Activated CD4-positive, alpha-beta memory T cell treated with anti-CD3 and anti-CD28 coated beads for 36 hours (primary cell): ENCODE results near the gene ANKS1B. TPM values are rescaled to one million over a fixed set of nuclear protein-coding genes. Genes with fewer than 3 reads are reported as not detected.

Experiments used
- CTCF ChIA-PET: fragments of 350-600 bp; sonication (Branson Sonifier 250); formaldehyde crosslinking; loops from one replicate; lab custom pipeline; 2021; ENCODE audit warnings: antibody characterized with exemption, inconsistent platforms; lab: Charles Lee
- POLR2A ChIA-PET: fragments of 350-600 bp; sonication (Branson Sonifier 250); formaldehyde crosslinking; loops from one replicate; lab custom pipeline; 2021; ENCODE audit warnings: antibody characterized with exemption; lab: Charles Lee
- DNase-seq: peaks from one replicate; pipeline ENCODE4 v3.0.0-alpha.2; 2020
- H3K27ac Mint-ChIP-seq: one replicate; pipeline ENCODE4 v1.8.0; 2021; ENCODE audit warnings: mixed read lengths
- H3K27me3 Mint-ChIP-seq: one replicate; pipeline ENCODE4 v1.8.0; 2021; ENCODE audit warnings: mixed read lengths
- H3K36me3 Mint-ChIP-seq: one replicate; pipeline ENCODE4 v1.8.0; 2021; ENCODE audit warnings: mixed read lengths
- H3K4me1 Mint-ChIP-seq: one replicate; pipeline ENCODE4 v1.8.0; 2021; ENCODE audit warnings: low read depth, mixed read lengths
- H3K4me3 Mint-ChIP-seq: one replicate; pipeline ENCODE4 v1.8.0; 2021; ENCODE audit warnings: mild to moderate bottlenecking, mixed read lengths
- H3K9me3 Mint-ChIP-seq: one replicate; pipeline ENCODE4 v1.8.0; 2021; ENCODE audit warnings: mixed read lengths
- intact Hi-C: fragments of 100-400 bp; cut with micrococcal nuclease; formaldehyde crosslinking; loops from one replicate; pipeline ENCODE4 v1.15.1; 2023
- total RNA-seq, 2 experiments: library from RNA; stranded (reverse); gene quantifications; one replicate each; pipeline ENCODE4 v1.2.3, GENCODE V29; 2021

ANKS1B gene
- total RNA-seq, 2 experiments from 2014 or later, result 0.97 to 1.0 TPM

- no peak overlapping the region for H3K27ac Mint-ChIP-seq
- no peak for DNase-seq
- intact Hi-C loops, result no loop called here
- no peaks in the 10 kb centered on the region for H3K36me3 Mint-ChIP-seq
- H3K27me3 Mint-ChIP-seq, result no peaks in the 10 kb centered on the region
- H3K4me3 Mint-ChIP-seq, result no peak overlapping the region
- POLR2A ChIA-PET, result no interaction called here
- H3K4me1 Mint-ChIP-seq, result no peaks in the 10 kb centered on the region
- CTCF ChIA-PET, result no interaction called here
- H3K9me3 Mint-ChIP-seq, result no peaks in the 10 kb centered on the region
These were observed 782.7 kb downstream of the ANKS1B start for GRCh38 chr12:99201906-99202645.

GRCh38 chr12:99200711-99201384 lies 783.9 kb downstream of the ANKS1B start:
- no peaks in the 10 kb centered on the region for H3K36me3 Mint-ChIP-seq
- intact Hi-C loops, result no loop called here
- H3K27ac Mint-ChIP-seq, result no peak overlapping the region
- ChIA-PET CTCF (no interaction called here), POLR2A (no interaction called here)
- no peaks in the 10 kb centered on the region for H3K4me1 Mint-ChIP-seq
- no peaks in the 10 kb centered on the region for H3K27me3 Mint-ChIP-seq
- peaks cover 2% of the 10 kb centered on the region for H3K9me3 Mint-ChIP-seq
- DNase-seq, result no peak
- no peak overlapping the region for H3K4me3 Mint-ChIP-seq

- Mint-ChIP-seq H3K4me3 (no peak overlapping the region), H3K27me3 (no peaks in the 10 kb centered on the region), H3K36me3 (no peaks in the 10 kb centered on the region), H3K27ac (no peak overlapping the region), H3K9me3 (peaks cover 11% of the 10 kb centered on the region), H3K4me1 (no peaks in the 10 kb centered on the region)
- ChIA-PET POLR2A (no interaction called here), CTCF (no interaction called here)
- intact Hi-C loops, result no loop called here
- DNase-seq, result no peak
These were observed 789.3 kb downstream of the ANKS1B start for GRCh38 chr12:99195474-99195873.

GRCh38 chr12:99192489-99192888 lies 792.2 kb downstream of the ANKS1B start:
- Mint-ChIP-seq H3K4me3 (no peak overlapping the region), H3K36me3 (no peaks in the 10 kb centered on the region), H3K9me3 (peaks cover 16% of the 10 kb centered on the region), H3K27me3 (no peaks in the 10 kb centered on the region), H3K27ac (no peak overlapping the region), H3K4me1 (no peaks in the 10 kb centered on the region)
- intact Hi-C loops, result no loop called here
- ChIA-PET CTCF (no interaction called here), POLR2A (no interaction called here)
- DNase-seq, result no peak

GRCh38 chr12:99176871-99177270 lies 807.9 kb downstream of the ANKS1B start:
- Mint-ChIP-seq H3K36me3 (no peaks in the 10 kb centered on the region), H3K9me3 (no peaks in the 10 kb centered on the region), H3K27me3 (no peaks in the 10 kb centered on the region), H3K4me3 (no peak overlapping the region), H3K4me1 (no peaks in the 10 kb centered on the region), H3K27ac (no peak overlapping the region)
- CTCF ChIA-PET, result no interaction called here
- no peak for DNase-seq
- intact Hi-C loops, result no loop called here
- POLR2A ChIA-PET, result no interaction called here

- no peaks in the 10 kb centered on the region for H3K27me3 Mint-ChIP-seq
- no peaks in the 10 kb centered on the region for H3K36me3 Mint-ChIP-seq
- H3K27ac Mint-ChIP-seq, result no peak overlapping the region
- no peaks in the 10 kb centered on the region for H3K9me3 Mint-ChIP-seq
- POLR2A ChIA-PET, result no interaction called here
- intact Hi-C loops, result no loop called here
- no peak overlapping the region for H3K4me3 Mint-ChIP-seq
- CTCF ChIA-PET, result no interaction called here
- no peak for DNase-seq
- H3K4me1 Mint-ChIP-seq, result no peaks in the 10 kb centered on the region
These were observed 814.3 kb downstream of the ANKS1B start for GRCh38 chr12:99170461-99170860.

- Mint-ChIP-seq H3K4me1 (no peaks in the 10 kb centered on the region), H3K27me3 (no peaks in the 10 kb centered on the region), H3K27ac (no peak overlapping the region), H3K9me3 (no peaks in the 10 kb centered on the region), H3K4me3 (no peak overlapping the region), H3K36me3 (no peaks in the 10 kb centered on the region)
- intact Hi-C loops, result no loop called here
- ChIA-PET POLR2A (no interaction called here), CTCF (no interaction called here)
- no peak for DNase-seq
These were observed 814.7 kb downstream of the ANKS1B start for GRCh38 chr12:99170037-99170436.

GRCh38 chr12:99157946-99158345 lies 826.8 kb downstream of the ANKS1B start:
- CTCF ChIA-PET, result no interaction called here
- no peaks in the 10 kb centered on the region for H3K4me1 Mint-ChIP-seq
- no peaks in the 10 kb centered on the region for H3K36me3 Mint-ChIP-seq
- DNase-seq, result no peak
- no peak overlapping the region for H3K27ac Mint-ChIP-seq
- no peak overlapping the region for H3K4me3 Mint-ChIP-seq
- intact Hi-C loops, result no loop called here
- H3K9me3 Mint-ChIP-seq, result peaks cover 6% of the 10 kb centered on the region
- no peaks in the 10 kb centered on the region for H3K27me3 Mint-ChIP-seq
- POLR2A ChIA-PET, result no interaction called here

GRCh38 chr12:99154983-99155336 lies 829.8 kb downstream of the ANKS1B start:
- Mint-ChIP-seq H3K27me3 (no peaks in the 10 kb centered on the region), H3K27ac (no peak overlapping the region), H3K4me1 (no peaks in the 10 kb centered on the region), H3K4me3 (no peak overlapping the region), H3K9me3 (no peaks in the 10 kb centered on the region), H3K36me3 (no peaks in the 10 kb centered on the region)
- no peak for DNase-seq
- POLR2A ChIA-PET, result no interaction called here
- intact Hi-C loops, result no loop called here
- CTCF ChIA-PET, result no interaction called here

GRCh38 chr12:99154216-99154982 lies 830.3 kb downstream of the ANKS1B start:
- POLR2A ChIA-PET, result no interaction called here
- intact Hi-C loops, result no loop called here
- Mint-ChIP-seq H3K27me3 (no peaks in the 10 kb centered on the region), H3K4me3 (no peak overlapping the region), H3K4me1 (no peaks in the 10 kb centered on the region), H3K36me3 (no peaks in the 10 kb centered on the region), H3K9me3 (no peaks in the 10 kb centered on the region), H3K27ac (no peak overlapping the region)
- CTCF ChIA-PET, result no interaction called here
- DNase-seq, result no peak

- Mint-ChIP-seq H3K36me3 (no peaks in the 10 kb centered on the region), H3K4me1 (no peaks in the 10 kb centered on the region), H3K27ac (no peak overlapping the region), H3K9me3 (no peaks in the 10 kb centered on the region), H3K4me3 (no peak overlapping the region), H3K27me3 (no peaks in the 10 kb centered on the region)
- ChIA-PET POLR2A (no interaction called here), CTCF (no interaction called here)
- intact Hi-C loops, result no loop called here
- DNase-seq, result no peak
These were observed 831.4 kb downstream of the ANKS1B start for GRCh38 chr12:99153293-99153692.

GRCh38 chr12:99152337-99152736 lies 832.4 kb downstream of the ANKS1B start:
- POLR2A ChIA-PET, result no interaction called here
- Mint-ChIP-seq H3K27ac (no peak overlapping the region), H3K27me3 (no peaks in the 10 kb centered on the region), H3K36me3 (no peaks in the 10 kb centered on the region), H3K9me3 (no peaks in the 10 kb centered on the region), H3K4me1 (no peaks in the 10 kb centered on the region), H3K4me3 (no peak overlapping the region)
- no peak for DNase-seq
- intact Hi-C loops, result no loop called here
- CTCF ChIA-PET, result no interaction called here
